Measurements from ENCODE around the gene DNAJC22.

DNA sequence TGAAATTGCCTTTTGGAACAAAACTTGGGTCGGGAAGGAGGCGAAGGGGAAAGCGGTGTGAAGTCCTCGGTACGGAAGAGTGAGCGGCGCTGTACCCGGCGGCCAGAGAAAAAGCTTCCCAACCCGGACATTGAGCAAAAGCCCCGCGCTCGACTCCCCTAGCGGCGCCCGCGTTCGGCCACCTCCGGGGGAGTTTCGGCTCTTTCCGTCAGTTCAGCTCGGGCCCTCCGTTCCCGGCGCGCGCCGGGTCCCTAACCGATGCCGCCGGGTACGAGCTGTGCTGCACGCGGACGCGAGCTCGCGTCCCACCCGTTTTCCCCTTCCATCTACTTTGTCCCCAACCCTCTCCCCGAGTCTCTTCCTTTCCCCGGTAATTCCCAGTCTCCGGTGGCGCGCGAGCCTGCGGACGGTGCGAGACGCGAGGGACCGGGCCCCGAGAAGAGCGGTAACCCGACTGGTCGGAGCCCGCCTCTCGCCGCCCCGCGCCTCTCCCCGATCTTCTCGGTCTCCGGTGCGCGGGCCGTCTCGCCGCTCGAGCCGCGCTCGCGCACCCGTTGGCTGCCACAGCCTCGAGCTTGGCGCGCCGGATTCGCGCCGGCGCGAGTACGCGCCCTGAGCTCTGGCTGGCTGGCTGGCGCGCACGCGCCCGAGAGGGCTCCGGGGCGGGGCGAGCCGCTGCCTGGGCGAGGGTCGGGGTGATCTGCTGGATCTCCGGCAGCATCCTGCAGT is 20.1 kb downstream of the DNAJC22 start:
- TF ChIP-seq TCF7 (IDR thresholded peaks at IDR 0.05; ENCODE audit: low read depth) (no peak), CTCF (CRISPR knock-in tag; IDR thresholded peaks at IDR 0.05) (no peak)
